Testis (tissue), 3 donors: ENCODE results near the gene CDK14. TPM values are rescaled to one million over a fixed set of nuclear protein-coding genes. Genes with fewer than 3 reads are reported as not detected.

Source experiments
- DNase-seq: peaks from one replicate; pipeline ENCODE4 v3.0.0-alpha.2; 2019
- H3K27ac ChIP-seq, 2 donors: fragments of 200-600 bp; sonication (generic); one replicate each; pipeline ENCODE4 v1.5.1; 2019
- H3K27me3 ChIP-seq: fragments of 200-600 bp; sonication (generic); one replicate; pipeline ENCODE4 v1.5.1; 2019
- H3K36me3 ChIP-seq: fragments of 200-600 bp; sonication (generic); one replicate; pipeline ENCODE4 v1.5.1; 2017; ENCODE audit warnings: low read depth; ENCODE audit errors: missing control alignments
- H3K4me1 ChIP-seq: fragments of 200-600 bp; sonication (generic); one replicate; pipeline ENCODE4 v1.5.1; 2019
- H3K4me3 ChIP-seq, 2 donors: fragments of 200-600 bp; sonication (generic); one replicate each; pipeline ENCODE4 v1.5.1; 2017 to 2019
- H3K9me3 ChIP-seq: fragments of 200-600 bp; sonication (generic); one replicate; pipeline ENCODE4 v1.5.1; 2017
- CTCF ChIP-seq, 3 experiments: fragments of 450-650 bp in 2 of 3; fragments of 200-600 bp in 1 of 3; sonication (generic) in 1 of 3; IDR thresholded peaks; one replicate each; pipeline ENCODE4 v1.5.1; 2016 to 2019; ENCODE audit warnings: antibody characterized with exemption in 3 of 3, mild to moderate bottlenecking in 2 of 3, moderate library complexity in 1 of 3
- POLR2A ChIP-seq: fragments of 450-650 bp; IDR thresholded peaks from one replicate; pipeline ENCODE4 v1.6.1; 2017; ENCODE audit warnings: antibody characterized with exemption, mild to moderate bottlenecking, moderate library complexity
- WGBS, 2 donors: methylation state at CpG; one replicate each; pipeline ENCODE4 v1.1.5; 2018; 5-methylcytosine and 5-hydroxymethylcytosine counted together
- intact Hi-C: fragments of 100-400 bp; cut with DNase I; formaldehyde crosslinking; loops from one replicate; pipeline ENCODE4 v1.15.1; 2023; ENCODE audit warnings: low total_unique reads
- polyA plus RNA-seq: library from polyadenylated mRNA; stranded (reverse); fragments of 350-450 nt; fragmentation: Illumina TruSeq; extraction: RNeasy Lipid Tissue Mini Kit (QIAGEN cat#74804); gene quantifications from one replicate; pipeline ENCODE4 v1.2.3, GENCODE V29; 2014; ENCODE audit warnings: low read depth, low replicate concordance; ENCODE audit not compliant: insufficient read depth
- total RNA-seq, 2 donors: library from RNA; depleted of rRNA; stranded (reverse); fragments of >200 nt; gene quantifications; one replicate each; pipeline ENCODE4 v1.2.3, GENCODE V29; 2016

CDK14 gene
- total and polyA plus RNA-seq, 3 donors from 2014 or later = 18.9 to 22.7 (median 19.5) TPM

- intact Hi-C loops = no loop called here
- WGBS, 2 donors = 73 to 90% methylated on average over 2 of the region's 2 CpGs
- Histone ChIP-seq H3K36me3 (no peaks in the 10 kb centered on the region), H3K9me3 (no peaks in the 10 kb centered on the region), H3K4me1 (no peaks in the 10 kb centered on the region), H3K27ac (no peak overlapping the region), H3K4me3 (no peak overlapping the region), H3K27me3 (no peaks in the 10 kb centered on the region)
- no peak for DNase-seq
- TF ChIP-seq CTCF (IDR thresholded peaks at IDR 0.05) (no peak), POLR2A (no peak)
These were observed 261.5 kb downstream of the CDK14 start for GRCh38 chr7:90857603-90858002.

GRCh38 chr7:90858546-90858945, 262.4 kb downstream of the CDK14 start:
- no peak for DNase-seq
- intact Hi-C loops = no loop called here
- WGBS, 2 donors = 94 to 96% methylated on average over 2 of the region's 2 CpGs
- Histone ChIP-seq H3K36me3 (no peaks in the 10 kb centered on the region), H3K27me3 (no peaks in the 10 kb centered on the region), H3K27ac (no peak overlapping the region), H3K4me3 (no peak overlapping the region), H3K9me3 (no peaks in the 10 kb centered on the region), H3K4me1 (no peaks in the 10 kb centered on the region)
- TF ChIP-seq CTCF (IDR thresholded peaks at IDR 0.05) = no peak
- TF ChIP-seq POLR2A = no peak

- no peak for DNase-seq
- Histone ChIP-seq H3K4me3 (no peak overlapping the region), H3K27ac (no peak overlapping the region), H3K4me1 (no peaks in the 10 kb centered on the region), H3K27me3 (no peaks in the 10 kb centered on the region), H3K36me3 (no peaks in the 10 kb centered on the region), H3K9me3 (no peaks in the 10 kb centered on the region)
- TF ChIP-seq CTCF (IDR thresholded peaks at IDR 0.05) = no peak
- TF ChIP-seq POLR2A = no peak
- intact Hi-C loops = no loop called here
These were observed 263.4 kb downstream of the CDK14 start for GRCh38 chr7:90859521-90859920.

GRCh38 chr7:90864088-90864487, 268.0 kb downstream of the CDK14 start:
- intact Hi-C loops = no loop called here
- no peak for DNase-seq
- Histone ChIP-seq H3K36me3 (no peaks in the 10 kb centered on the region), H3K27ac (no peak overlapping the region), H3K4me1 (no peaks in the 10 kb centered on the region), H3K4me3 (no peak overlapping the region), H3K27me3 (no peaks in the 10 kb centered on the region), H3K9me3 (no peaks in the 10 kb centered on the region)
- 90 to 95% methylated on average over 1 of the region's 1 CpG for WGBS, 2 donors
- TF ChIP-seq POLR2A (no peak), CTCF (IDR thresholded peaks at IDR 0.05) (no peak)

- H3K27ac ChIP-seq = no peak overlapping the region
- H3K4me3 ChIP-seq = no peak overlapping the region
- no peaks in the 10 kb centered on the region for H3K4me1 ChIP-seq
- H3K27me3 ChIP-seq = no peaks in the 10 kb centered on the region
- TF ChIP-seq CTCF (IDR thresholded peaks at IDR 0.05) (no peak), POLR2A (no peak)
- WGBS, 2 donors = 94 to 100% methylated on average over 1 of the region's 1 CpG
- DNase-seq = no peak
- intact Hi-C loops = no loop called here
- H3K9me3 ChIP-seq = no peaks in the 10 kb centered on the region
- no peaks in the 10 kb centered on the region for H3K36me3 ChIP-seq
These were observed 273.2 kb downstream of the CDK14 start for GRCh38 chr7:90869335-90869734.
